A549 treated with AZD9567 at 1 μM for 4 hours (cell line): ENCODE results near the gene KNOP1. TPM values are rescaled to one million over a fixed set of nuclear protein-coding genes. Genes with fewer than 3 reads are reported as not detected.

Experiments
- total RNA-seq: library from RNA; stranded (reverse); fragments of 200-300 nt; extraction: Qiagen RNA extraction; gene quantifications from 5 replicates; pipeline ENCODE4 v1.2.3, GENCODE V29; 2022; ENCODE audit not compliant: insufficient read depth

The KNOP1 gene
- total RNA-seq: 27.9 to 46.7 TPM (median 43.4 TPM) in 5 replicates

GRCh38 chr16:19717741-19718623 lies at the start of gene KNOP1, which contains the start of gene IQCK:
KNOP1 (minus strand) TSS chr16:19718227; CDS start chr16:19715035, 3,192 bp downstream.
IQCK (plus strand) TSS chr16:19718271; CDS start chr16:19718307, 36 bp downstream.

Other genes with a start within 250 kb of the KNOP1 start
- 70.5 to 80.9 TPM (median 73.0 TPM) in 5 replicates for gene GDE1, start 196.1 kb downstream of the KNOP1 start, total RNA-seq
- gene CCP110, start 194.3 kb downstream of the KNOP1 start, total RNA-seq: 7.5 to 10.3 TPM (median 10.1 TPM) in 5 replicates
- gene VPS35L, start 162.5 kb downstream of the KNOP1 start, total RNA-seq: 27.0 to 38.7 TPM (median 27.7 TPM) in 5 replicates
- gene IQCK, start within 50 bp of the KNOP1 start, total RNA-seq: 5.9 to 11.3 TPM (median 10.2 TPM) in 5 replicates
- gene GPRC5B, start 166.6 kb upstream of the KNOP1 start, total RNA-seq: 28.6 to 37.7 TPM (median 33.2 TPM) in 5 replicates